HG03060 (cell line): ENCODE measurements around the gene CUEDC1.

Experiments used
- ATAC-seq: cut with Tn5 transposase; IDR thresholded peaks from one replicate; pipeline ENCODE4 v1.9.1; 2021; ENCODE audit warnings: low read depth, moderate number of reproducible peaks; ENCODE audit not compliant: unreplicated experiment

Gene CUEDC1

DNA sequence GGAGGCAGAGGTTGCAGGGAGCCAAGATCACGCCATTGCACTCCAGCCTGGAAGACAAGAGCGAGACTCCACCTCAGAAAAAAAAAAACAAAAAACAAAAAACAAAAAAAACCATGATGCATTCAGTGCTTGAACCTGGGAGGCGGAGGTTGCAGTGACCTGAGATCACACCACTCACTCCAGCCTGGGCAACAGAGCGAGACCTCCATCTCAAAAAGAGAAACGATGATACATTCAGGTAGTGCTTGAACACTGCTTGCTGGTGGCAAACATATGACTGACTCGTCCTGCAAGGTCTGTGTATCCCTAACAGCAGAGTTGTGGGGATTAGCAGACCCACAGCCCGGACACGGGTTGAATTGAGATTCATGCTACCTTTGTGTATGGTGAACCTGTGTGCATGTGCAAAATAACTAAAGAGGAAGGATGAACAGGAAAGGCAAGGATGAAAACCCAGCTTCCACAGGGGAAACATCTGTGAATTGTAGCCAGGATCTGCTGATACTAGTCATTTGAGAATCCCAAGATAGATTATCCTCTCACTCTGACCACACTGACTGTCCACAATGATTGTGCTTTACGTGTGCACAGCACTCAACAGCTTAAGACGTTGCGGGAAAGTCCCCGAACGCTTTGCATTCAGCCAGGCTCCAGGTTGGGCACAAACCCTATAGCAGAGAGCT lies 53.0 kb downstream of the CUEDC1 start:
- peak; percentile 33 for ATAC-seq

DNA sequence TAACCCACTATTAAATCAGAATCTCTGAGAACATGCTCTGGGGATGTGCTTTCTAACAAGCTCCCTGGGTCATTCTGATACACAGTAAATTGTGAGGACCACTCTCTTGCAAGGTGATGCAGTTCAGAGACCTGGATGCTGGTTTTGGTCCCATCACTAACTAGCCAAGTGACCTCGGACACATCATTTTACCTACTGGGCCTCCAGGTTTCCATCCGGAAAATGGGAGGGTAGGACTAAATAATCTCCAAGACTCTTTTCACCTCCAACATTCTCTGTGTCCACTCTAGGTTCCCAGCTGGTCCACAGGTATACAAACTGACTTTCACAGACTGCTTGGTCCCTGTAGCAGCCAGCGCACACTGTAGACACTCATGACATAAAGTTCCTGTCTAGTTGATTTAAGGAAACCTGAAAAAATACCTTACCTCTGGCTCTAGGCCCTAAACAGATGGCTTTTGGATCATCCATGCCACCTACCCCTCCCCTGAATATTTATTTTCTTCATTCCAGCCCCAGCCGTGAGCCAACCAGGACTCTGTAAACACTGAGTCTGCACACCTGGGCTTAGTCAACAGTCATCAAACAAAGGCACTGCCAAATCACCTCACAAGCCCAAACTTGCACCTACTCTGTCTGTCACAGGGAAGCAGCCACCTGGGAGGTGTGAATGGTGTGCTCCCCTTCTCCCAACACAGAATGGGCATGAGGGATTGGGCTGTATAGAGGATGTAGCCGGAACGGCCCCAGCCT lies 54.0 kb downstream of the CUEDC1 start:
- ATAC-seq: no peak

DNA sequence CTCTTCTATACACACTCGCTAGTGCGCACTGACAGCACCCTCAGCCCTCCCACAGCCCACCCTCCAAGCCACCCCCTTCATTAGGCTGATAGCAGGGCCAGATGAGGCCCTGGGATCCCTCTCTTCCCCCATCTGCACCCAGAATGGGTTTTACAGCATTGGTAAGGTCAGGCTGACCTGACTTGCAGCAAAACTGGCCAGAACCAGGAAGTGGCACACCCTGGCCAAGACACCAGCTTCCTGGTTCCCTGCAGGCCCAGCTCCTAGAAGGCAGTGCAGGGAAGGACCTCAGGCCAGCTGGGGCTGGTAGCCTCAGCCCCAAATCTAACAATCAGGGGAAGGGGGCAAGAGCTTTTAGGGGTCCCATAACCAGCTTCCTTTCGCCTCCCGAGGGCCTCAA lies 55.4 kb downstream of the CUEDC1 start:
- ATAC-seq: no peak

DNA sequence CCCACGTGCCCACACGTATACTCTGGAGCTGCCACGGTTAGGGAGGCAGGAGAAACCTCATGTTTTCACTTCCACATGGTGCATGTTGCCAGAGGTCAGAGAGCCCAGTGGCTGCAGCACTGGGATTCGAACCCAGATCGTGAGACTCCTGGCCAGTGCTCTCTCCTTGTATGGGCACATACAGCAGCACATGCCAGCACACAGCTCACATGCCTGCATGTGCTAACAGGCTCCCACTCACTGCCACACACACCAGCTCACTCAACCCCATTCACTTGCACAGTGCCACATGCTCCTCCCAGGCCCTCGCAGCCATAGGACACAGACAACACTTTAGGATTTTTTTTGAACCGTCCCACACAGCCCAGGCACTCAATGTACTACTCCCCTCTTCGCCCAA lies 55.8 kb downstream of the CUEDC1 start:
- ATAC-seq: no peak

DNA sequence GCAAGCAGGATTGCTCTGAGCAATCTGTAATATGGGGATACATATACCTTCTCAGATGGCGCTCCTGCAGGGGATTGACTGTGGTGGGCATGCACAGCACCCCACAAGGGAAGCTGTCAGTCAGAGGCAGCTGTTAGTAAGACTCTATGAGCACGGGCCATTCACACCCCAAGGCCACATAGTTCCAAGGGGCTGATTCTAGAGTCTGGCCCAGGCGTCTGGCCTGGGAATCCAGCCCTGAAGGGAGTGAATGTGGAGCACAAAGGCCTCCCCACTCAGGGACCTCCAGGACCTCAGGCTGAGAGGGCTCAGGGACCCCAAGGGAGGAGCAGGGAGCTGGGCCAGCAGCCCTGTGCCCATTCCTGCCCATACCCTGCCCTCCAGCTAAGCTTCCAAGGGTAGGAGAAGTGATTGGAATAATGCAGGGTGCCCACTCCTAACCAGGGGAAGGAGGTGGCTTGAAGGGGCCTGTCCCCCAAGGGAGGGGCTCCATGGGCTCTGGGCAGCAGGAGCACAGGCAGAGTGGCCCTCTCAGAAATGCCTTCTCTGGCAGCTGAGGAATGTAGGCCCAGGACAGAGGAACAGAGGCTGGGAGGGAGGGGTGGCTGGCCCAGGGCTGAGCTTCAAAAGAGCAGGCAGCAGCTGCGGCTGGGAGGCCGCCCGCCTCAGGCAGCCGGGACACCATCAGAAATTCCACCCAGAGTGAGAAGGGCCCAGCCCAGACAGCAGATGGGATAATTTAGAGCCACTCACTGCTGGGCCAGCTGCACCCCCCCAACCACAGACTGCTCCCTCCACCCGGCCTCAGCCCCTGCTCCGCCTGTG lies 56.5 kb downstream of the CUEDC1 start:
- no peak for ATAC-seq

DNA sequence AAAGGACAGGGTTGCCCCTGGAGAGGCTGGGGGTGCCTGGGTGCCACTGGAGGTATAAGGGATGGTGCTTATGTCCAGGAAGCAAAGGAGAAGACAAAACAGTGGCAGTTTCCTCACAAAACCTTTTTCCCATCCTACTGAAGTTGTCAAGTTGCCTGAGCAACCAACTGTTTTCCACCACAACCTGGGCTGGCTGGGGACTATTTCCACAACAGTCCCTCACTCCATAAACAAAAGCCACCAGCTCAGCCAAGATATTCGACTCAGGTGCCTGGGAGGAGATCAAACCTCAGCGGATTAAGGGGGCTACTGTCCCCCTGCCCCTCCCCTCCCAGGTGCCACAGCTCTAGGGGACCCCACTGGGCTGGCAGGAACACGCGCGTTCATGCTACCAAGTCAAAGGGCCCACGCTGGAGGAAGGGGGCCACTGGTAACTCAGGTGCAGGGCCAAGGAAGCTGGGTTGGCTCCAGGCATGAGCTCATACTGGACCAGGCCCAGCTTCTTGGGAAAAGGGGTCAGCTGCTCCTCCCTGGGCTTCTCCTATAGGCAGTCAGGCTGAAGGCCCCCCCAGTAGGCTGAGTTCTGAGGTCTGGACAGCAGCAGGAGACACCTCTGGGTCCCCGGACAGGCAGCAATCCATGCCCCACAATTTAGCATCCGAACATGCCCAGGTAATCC lies 59.7 kb downstream of the CUEDC1 start:
- ATAC-seq: no peak

DNA sequence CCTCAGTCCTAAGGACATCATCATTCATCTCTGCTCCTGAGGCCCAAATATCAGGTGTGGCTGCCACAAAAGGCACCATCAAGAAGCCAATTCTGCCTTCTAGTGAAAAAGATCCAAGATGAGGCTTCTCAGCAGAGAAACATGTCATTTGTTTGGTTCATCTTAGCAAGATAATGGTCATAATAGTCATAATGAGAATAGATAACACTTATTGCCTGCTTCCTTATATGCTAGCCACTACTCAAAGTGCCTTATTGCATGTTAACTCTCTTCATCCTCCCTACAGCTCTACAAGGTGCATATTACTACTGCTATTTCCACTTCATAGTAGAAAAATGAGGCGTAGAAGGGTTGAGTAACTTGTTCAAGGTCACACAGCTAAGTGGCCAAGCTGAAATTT lies 60.4 kb downstream of the CUEDC1 start:
- ATAC-seq: no peak

DNA sequence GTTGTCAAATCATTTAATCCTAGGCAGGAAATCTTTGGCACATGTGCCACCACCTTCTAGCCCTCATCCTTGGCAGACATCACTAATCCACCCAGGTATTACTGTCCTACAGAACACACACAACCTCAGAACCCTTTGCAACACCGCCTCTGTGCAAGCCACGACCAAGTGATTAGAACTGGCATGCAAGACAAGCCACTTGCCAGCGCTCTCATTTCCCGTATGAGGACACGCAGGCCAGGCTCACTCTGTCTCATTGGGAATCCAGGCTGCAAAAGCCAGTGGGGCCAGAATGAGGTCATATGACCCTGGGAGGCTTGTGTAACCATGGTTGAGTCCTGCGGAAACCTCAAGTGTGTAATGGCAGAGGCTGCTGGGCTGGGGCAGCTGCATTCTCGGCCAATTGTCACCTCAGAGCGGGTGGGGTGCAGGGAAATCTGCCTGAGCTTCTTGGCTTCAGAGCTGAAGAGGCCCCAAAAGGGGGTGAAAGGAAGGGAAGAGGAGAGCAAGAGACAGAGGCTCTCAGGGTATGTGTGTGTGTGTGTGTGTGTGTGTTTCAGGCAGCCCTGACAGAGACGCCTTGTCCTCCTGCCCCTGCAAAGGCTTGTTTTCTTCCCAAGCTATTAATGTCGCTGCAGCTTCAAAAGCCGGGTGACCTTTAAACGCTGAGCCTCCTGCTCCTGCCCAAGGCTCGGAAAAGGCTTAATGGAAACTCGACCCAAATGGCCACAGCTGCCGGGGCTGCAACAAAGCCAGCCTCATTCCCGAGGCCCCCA lies 62.2 kb downstream of the CUEDC1 start:
- no peak for ATAC-seq

DNA sequence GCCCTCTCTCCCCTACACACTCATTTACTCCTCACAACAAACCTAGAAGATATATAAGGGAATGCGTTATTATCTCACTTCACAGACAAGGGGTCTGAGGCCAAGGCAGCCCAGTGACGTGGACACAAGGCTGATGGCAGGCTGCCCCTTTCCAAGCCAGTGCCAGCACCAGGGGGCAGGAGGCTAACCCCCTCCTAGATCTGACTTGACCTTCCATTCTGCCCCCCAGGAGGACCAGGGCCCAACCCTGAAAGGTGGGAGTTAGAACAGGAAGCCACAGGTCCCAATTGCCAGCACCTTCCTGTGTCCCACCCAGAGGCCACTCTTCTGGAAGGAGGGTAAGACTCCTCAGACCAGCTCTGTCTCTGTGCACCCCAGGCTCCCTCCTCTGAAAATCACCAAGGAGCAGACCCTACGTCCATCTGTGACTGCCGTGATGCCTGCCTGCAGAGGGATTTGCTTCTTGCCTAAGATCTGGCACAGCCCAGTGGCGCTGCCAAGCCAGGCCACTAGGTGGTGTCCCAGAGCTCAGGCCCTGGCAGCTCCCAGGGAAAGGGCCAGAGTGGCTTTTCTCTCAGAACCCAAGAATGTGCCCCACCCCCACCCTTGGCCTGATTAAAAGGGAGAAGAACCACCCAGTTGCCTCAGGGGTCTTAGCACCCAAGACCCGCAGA lies 62.9 kb downstream of the CUEDC1 start:
- ATAC-seq: no peak

DNA sequence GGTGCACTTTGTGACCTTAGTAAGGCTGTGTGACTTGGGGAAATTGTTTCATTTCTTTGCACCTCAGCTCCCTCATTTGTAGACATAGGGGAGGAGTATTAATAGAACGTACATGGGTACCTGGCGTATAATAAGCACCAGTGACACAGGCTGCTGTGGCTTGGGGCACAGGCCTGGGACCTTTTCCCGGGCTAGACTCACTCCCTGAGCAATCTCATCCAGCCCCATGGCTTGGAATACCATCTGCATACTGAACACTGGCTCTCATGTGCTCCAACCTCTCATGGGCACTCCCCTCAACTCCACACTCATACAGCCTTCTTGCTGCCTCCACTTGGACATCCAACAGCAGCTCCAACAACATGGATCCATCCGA lies 64.4 kb downstream of the CUEDC1 start:
- ATAC-seq: no peak

DNA sequence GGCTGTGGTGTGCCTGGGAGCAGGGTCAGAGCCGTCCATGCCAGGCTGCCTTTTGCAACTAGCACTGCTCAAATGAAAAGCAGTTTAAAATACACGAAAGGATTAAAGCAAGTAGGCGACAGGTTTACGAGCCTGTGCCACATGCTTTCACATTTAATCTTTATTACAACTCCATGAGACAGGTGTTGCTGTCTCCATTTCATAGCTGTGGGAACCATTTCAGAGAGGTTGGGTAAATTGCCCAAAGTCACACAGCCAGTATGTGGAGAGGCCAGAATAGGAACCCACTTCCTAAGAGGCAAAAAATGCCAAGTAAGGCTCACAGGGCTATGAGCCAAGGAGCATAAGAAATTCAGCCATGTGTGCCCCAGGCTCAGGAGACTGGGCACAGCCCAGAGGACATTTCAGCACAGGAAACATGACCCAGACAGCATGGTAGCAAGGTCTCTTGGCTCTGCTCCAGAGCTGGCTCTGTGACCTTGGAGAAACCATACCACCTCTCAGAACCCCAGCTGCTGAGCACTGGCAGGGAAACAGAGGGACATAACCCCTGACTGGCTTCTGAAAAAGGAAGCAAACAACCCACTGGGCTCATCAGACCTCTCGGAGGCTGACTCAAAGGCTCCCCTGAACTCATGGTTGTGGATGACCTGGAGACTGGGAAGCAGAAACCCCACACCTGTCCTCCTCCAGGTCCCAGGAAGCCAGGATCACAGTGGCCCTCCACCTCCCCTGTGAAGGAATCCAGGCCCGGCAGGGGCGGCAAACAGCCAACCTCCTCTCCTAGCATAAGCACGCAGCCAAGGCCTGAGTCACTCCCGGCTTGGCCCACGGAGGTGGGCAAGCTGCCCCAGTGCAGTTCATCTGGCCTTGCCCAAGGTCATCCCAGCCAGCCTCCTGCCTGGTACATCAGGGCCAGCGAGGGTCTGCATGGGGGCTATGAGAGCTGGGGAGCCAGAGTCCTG lies 65.0 kb downstream of the CUEDC1 start:
- no peak for ATAC-seq

DNA sequence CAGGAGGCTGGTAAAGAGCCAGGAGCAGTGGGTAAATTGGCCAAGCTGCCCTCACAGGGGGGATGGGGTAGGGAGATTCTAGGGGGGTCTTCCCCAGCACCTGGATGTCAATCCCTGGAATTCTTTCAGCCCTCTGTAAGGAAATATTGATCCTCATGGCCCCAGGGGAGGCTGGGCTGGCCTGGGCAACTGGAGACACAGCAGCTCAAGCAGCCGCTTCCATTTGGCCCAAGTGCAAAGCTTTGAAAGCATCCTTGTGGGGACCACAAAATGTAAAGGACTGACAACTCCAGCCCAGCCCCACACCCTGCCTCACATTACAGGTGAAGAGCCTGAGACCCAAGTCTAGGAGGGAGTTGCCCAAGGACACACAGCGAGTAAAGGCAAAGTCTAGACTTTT lies 66.0 kb downstream of the CUEDC1 start:
- no peak for ATAC-seq

DNA sequence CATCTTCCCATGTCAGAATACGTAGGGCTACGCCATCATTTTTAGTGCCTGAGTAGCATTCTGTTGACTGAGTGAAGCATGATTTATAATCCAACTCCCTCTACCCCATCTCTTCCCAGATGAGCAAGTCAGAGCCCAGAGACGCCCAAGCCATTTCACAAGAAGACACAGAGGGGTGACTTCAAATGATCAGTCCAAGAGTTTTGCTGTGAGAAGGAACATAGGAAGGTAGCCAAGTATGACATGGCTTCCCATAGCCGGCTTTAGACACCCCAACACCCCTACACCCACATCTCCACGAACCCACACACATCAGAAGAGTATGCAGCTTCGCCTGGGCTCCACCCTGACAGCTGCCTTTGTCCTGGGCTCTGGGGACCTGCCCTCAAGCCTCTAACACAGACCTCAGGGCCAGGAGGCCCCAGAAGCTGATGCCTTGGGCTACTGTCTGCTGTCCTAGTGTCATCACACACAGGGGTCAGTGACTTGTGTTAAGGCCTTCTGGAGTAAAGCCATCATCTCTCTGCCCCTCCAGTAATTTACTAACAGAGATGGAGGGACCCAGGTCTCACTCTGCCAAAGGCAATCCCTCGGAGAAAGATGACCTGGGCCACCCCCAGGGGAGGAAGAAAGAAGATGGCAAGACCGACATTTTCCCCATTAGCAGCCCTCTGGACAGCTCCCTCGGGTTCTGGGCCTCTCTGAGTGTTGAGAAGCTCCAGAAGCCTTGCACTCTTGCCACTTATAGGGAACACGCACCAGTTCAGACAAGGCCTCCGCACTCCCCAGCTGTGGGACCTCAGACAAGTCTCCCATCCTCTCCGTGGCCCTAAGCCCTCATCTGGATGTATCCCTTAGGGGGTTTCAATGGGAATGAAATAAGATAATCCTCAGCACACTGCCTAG lies 66.6 kb downstream of the CUEDC1 start:
- ATAC-seq: no peak

DNA sequence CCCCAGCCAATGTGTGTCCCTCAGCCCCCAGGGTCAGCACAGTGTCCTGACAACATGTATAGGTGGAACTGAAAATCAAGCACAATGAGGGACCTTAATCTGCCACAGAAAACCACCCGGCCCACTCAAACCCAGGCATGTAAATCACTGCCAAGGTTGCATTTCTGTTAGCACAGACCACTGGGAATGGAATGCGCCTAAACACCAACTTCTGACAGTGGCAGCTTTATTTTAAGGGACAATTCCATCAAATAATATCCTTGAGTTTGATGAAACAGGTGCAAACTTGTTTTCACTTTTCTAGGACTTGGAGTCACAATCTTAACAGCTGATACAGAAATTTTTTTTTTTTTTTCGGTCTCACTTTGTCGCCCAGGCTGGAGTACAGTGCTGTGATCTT lies 68.1 kb downstream of the CUEDC1 start:
- no peak for ATAC-seq

DNA sequence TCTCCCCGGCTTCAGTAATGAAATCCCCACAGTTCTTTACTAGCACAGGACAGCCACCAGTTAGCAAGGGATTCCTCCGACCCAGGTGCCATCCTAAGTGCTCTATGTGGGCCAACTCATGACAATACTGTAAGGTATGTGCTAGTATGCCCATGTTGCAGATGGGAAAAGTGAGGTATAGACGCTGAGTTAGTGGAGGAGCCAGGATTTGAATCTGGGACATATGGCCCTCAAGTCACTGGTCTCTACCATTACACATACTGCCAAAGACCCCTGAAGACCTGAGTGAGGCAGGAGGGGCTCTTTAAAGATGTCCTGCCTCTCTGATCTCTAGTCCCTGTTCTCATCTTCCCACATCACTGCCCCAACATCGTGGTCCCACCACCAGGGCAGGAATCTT lies 69.2 kb downstream of the CUEDC1 start:
- ATAC-seq: no peak

DNA sequence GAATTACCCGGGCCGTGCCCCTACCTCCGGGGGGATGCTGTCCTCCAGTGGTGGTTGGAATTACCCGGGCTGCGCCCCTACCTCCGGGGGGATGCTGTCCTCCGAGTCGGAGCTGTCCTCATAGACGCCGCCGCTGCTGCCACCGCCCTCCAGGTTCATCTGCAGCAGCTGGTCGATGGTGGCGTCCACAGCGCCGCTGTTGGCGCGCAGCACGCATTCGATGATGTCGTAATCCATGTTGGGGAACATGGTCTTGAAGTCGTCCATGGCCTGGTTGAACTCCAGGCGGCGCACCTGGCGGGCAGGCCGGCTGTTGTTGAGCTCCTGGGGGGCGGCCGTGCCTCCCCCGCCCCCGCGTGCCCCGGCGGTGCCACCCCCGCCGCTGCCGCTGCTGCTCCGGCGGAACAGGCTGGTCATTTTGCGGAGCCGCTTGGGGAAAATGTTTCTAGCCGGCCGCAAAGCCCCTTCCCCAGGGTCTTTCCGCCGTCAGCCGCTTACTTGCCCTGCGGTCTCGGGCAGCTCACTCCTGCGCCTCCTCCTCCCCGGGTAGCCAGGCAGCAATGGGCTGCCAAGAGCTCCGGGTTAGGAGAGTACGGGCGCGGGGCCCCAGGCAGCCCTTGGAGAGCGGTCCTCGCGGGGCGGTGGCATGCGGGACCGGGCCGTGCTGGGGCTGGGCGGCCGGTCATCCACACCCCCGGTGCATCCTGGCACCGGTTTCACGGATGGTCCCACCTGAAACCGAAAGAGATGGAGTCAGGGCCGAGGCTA lies 69.9 kb downstream of the CUEDC1 start:
- ATAC-seq: no peak
